HG03095 (cell line): ENCODE data around the gene HDLBP.
A peak's percentile ranks its signal among the peaks of the same experiment; 100 is the strongest.

Source experiments
- ATAC-seq: cut with Tn5 transposase; IDR thresholded peaks from one replicate; pipeline ENCODE4 v1.9.1; 2021; ENCODE audit warnings: moderate library complexity; ENCODE audit not compliant: unreplicated experiment

HDLBP gene

DNA sequence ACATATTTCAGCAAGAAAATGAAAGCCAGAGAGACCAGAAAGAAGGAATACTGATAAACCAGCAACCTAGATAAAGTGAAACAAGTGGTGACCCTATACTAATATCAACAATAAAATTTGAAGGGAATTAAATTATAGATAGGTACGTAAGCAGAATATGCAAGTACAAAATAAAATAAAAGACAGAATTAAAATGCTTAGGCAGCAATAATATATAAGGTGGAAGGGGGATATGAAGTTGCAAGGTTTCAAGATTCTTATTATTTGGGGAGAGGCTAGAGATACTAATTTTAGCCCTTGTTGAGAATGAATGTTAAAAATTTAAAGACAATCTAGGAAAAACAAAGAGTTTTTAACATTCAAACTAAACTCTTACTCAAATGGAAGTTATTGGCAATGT, 39.6 kb downstream of the HDLBP start:
- no peak for ATAC-seq

DNA sequence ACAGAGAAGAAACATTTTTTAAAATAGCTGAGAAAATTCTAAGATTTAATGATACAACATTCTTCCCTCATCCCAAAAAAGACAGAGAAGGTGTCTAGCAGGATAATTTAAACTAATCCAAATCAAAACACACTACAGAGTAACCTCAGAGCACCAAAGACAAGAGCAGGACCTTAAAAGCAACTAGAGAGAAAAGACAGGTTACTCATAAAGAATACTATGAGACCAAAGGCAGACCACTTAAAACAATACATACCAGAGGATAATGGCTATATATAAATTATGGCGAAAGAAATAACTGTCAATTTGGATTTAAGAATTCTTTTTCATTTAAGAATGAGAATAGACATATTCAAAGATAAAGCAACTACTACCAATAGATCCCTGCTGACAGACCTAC, 40.0 kb downstream of the HDLBP start:
- no peak for ATAC-seq

DNA sequence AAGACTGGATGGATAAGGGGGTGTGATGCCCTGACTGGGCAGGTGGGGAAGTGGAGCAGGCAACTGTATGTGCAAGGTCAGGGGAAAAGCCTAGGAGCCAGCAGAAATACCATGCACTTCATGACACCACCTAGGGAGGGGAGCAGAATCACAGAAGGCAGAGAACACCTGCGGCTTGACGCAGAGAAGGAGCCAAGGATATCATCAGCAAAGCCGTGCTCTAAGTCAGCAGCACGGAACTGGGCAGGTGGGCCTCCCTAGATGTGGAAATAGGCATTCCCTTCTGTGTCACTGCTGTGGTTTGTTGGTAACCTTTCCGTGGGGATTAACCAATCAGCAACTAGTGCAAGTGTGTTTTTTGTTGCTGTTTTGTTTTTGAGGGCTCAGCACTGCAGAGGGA, 41.3 kb downstream of the HDLBP start:
- ATAC-seq: no peak

GRCh38 chr2:241273210-241274020, 42.1 kb downstream of the HDLBP start:
- no peak for ATAC-seq

GRCh38 chr2:241272303-241273209, 42.9 kb downstream of the HDLBP start:
- peak; percentile 55 for ATAC-seq

- ATAC-seq: peak; percentile 37
Measured at GRCh38 chr2:241271706-241272302, 43.7 kb downstream of the HDLBP start.

GRCh38 chr2:241270531-241270930, 44.9 kb downstream of the HDLBP start:
- ATAC-seq: no peak

GRCh38 chr2:241269707-241270520, 45.6 kb downstream of the HDLBP start:
- ATAC-seq: no peak

DNA sequence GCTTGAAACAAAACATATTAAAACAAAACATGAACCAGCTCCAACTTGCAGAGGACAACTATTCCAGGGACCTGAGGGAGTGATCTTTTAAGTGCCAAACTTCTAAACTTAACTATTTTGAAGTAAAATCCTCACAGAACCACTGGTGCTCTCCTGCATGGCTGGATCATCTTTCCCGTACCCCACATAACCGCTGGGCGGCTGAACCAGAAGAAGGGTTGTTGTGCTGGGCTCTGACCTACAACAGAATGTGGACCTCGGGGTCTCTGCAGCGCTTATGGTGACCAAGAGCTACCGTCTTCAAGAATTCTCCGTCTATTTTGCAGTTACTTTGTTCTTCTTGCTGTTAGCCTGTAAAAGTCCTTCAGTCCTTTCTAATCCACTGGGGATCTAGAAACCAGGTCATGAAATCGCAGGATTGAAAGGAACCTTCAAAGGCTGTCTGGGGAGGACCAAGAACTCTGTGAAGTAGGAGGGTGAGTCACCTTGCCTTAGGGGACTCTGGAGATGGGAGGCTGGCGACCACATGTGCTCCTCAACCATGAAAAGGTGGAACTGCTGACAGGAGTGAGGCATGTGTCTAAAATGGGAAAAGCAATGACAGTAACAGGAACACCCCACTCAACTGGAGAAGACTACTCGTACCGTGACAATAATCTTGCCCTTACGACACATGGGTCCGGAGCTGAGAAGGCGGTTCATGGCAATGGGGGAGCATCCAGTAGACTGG, 46.6 kb downstream of the HDLBP start:
- no peak for ATAC-seq

DNA sequence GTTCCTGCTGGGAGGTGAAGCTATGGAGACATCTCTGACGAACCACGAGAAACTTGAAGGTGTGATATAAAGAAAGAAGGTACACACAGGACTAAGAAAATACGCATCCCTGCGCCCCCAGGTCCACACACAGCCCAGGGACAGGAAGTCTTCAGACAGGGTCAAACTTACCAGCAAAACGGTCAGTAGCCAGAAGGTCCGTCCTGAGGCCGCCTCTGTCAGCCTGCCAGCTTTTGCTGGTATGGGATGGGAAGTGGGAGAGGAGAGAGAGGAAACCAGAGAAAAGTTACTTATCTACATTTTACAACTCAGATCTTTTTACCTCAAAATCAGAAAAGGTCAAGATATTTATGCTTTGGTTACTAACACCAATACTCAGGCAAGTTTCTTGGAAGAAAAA, 47.2 kb downstream of the HDLBP start:
- no peak for ATAC-seq

DNA sequence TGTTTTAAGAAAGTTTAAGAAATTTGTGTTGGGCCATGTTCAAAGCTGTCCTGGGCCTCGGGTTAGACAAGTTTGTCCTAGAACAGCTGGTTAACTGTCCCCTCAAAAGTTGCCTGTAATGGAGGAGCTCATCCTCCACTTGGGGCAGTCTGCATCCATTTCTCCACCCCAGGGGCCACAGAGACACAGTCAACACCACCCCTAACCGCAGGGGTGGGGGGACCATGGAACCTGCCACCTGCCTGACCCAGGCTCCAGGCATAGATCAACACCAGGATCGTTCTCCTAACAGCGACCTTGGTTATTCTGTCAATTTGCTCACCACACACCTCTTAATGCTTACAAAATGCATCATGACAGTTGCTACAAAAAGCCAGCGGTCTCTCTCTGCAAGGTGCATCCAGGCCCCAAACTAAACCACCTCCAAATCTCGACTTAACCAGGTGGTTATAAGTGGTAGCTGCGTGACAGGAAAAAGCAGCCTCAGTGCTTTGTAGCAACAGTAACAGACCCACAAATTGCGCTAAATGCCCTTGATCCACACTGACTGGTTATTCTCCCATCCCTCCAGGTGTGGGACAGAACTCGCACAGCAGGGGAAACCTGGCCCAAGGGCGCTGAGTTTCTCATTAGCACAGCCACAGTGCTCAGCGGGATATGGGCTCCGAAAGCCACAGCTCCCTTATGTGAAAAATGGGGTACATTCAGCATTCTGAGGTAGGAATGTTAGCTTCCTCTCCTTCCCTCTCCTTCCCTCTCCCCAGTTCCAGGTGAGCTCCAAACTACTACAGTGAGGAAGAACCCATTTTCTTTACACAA, 48.0 kb downstream of the HDLBP start:
- no peak for ATAC-seq

GRCh38 chr2:241265506-241265905, 50.0 kb downstream of the HDLBP start:
- no peak for ATAC-seq

DNA sequence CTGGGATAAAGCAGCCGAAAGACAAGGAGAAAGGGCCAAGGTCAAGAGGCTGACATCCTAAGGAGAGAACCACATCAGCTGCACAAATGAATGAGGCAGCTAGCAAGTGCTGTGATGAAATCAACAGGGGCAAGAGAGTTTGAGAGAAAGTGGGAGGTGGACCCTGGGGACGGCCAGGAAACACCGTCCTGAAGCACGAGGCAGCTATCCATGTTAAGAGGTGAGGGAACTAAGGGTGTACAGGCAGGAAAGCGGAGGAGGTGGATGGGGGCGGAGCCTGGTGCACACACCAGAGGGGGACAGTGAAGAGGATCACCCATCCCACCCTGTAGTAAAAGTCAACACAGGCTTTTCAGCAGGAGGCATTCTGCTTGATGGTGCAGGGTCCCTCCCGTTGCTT, 52.4 kb downstream of the HDLBP start:
- no peak for ATAC-seq

DNA sequence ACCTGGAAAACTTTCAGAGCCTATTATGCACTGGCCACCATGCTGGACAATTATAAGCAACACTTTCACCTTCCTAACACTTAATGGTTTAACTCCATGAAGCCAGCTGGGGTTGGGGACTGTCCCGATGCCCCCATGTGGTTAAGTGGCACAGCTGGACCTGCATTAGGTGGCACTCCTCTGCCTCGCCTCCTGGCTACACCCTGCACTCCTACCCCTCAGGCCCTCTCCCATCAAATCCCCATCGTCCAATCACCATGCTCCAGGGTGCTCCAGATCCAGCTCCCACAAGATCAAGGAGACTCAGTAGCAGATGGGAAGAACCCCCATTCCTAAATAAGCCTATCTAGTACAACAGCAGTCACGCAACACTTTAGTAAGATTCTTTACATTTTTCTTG, 53.8 kb downstream of the HDLBP start:
- no peak for ATAC-seq

DNA sequence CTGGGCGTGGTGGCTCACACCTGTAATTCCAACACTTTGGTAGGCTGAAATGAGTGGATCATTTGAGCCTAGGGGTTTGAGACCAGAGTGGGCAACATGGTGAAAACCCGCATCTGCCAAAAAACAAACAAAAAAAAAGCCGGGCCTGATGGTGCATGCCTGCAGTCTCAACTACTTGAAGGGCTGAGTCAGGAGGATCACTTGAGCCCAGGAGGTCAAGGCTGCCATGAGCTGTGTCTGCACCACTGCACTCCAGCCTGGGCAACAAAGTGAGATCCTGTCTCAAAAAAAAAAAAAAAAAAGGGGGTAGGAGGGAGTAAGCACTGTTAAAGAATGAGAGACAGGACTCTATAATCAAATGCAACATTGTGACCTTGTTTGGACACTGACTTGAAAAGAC, 54.6 kb downstream of the HDLBP start:
- no peak for ATAC-seq

GRCh38 chr2:241258505-241259280, 56.8 kb downstream of the HDLBP start:
- ATAC-seq: no peak

DNA sequence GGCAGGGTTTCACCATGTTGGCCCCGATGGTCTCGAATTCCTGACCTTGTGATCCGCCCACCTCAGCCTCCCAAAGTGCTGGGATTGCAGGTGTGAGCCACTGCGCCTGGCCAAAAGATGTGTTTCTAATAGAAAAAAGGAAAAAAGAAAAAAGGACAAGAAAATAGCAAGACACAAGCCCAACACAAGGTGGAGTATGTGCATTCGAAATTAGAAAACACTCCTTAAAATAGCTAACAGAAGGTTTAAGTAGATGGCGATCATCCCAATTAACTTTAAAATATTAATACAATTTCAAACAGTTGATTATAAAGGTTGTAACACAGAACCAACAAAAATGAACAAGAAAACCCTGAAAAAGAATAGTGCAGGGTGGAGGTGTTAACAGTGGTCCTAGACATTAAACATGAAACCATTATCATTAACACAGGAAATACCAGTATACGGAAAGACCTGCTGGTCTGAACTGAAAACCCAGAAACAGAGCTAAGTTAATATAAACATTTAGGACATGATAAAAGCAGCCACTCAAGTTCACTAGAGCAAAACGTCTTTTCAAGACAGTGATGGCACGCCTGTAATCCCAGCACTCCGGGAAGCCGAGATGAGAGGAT, 57.9 kb downstream of the HDLBP start:
- no peak for ATAC-seq

DNA sequence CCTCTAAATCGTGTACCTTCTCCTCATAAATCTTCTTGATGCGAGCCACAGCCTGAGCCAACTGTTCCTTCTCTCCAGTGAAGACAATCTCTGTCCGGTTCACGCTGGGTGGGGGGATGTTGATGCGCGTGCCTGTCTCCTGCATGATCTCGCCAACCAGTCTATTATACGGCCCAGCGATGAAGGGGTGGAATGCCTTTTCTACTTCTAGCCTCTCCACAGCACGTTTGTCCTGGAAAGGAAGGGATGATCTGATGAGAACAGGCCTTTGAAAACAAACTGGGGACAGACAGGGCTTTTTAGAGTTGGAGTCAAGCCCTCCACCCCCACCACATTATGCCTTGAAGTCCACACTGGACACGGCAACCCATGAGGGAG, 59.3 kb downstream of the HDLBP start:
- no peak for ATAC-seq
